Left colon (tissue), 2 donors: Measurements from ENCODE around the gene AGR2. TPM values are rescaled to one million over a fixed set of nuclear protein-coding genes. Genes with fewer than 3 reads are reported as not detected.
A peak's percentile ranks its signal among the peaks of the same experiment; 100 is the strongest.
"Not testable (repeated sequence)": the region's sequence is repeated elsewhere in the genome, so short reads cannot be mapped to it uniquely, and the experiment has no call there.

Experiments used
- ATAC-seq: fragments of 200-7000 bp; cut with Tn5 transposase; one replicate; pipeline ENCODE4 v1.9.1; 2020; ENCODE audit warnings: mild to moderate bottlenecking, moderate library complexity
- DNase-seq, 2 donors: peaks; one replicate each; pipeline ENCODE4 v3.0.0-alpha.2; 2020
- intact Hi-C, 2 donors: fragments of 100-400 bp; cut with DNase I in 1 of 2; cut with micrococcal nuclease in 1 of 2; formaldehyde crosslinking; loops; one replicate each; pipeline versions ENCODE4 v1.11.2 to v1.14.0; 2022; cut with DNase I, micrococcal nuclease
- long read RNA-seq: library from polyadenylated mRNA; unstranded; transcript quantifications from one replicate; pipeline ENCODE4 v2.0.0, GENCODE V29; 2021
- total RNA-seq, 2 donors: library from RNA; stranded (reverse); fragmentation: NEBNext Ultra II Directional; extraction: Animal tissue kit (Norgen Biotek cat#: 25700); gene quantifications; one replicate each; pipeline ENCODE4 v1.2.1, GENCODE V29; 2021
- donor health status: DM: no; HTN: no; CAD: no.
- donor health status: DM: yes; HTN: yes; CAD: no.

The AGR2 gene
- 1,000 to 10,000 TPM in 1 of 2 donors, 100 to 1,000 TPM in 1; 725 to 1,046 TPM for total RNA-seq
- long read RNA-seq, transcript AGR2-203 (8 exons, 1,778 nt) = major isoform, 359 of 454 reads
- long read RNA-seq, partial matches to known transcripts = 20 of 454 reads
- long read RNA-seq, other reads (novel, unspliced or antisense) = 75 of 454 reads

- ATAC-seq (peak; percentile 83), DNase-seq (peak; percentile 87 to 89)
- intact Hi-C loops = no loop called here
Observed at GRCh38 chr7:16804674-16805439, at the start of gene AGR2. Gene AGR2, minus strand, starts transcription at chr7:16804999. Its CDS starts 3,203 bp downstream, at chr7:16801796.

- DNase-seq, intact Hi-C loops, ATAC-seq: not testable (repeated sequence)
Observed at GRCh38 chr7:16853189-16853588, 48.4 kb upstream of the AGR2 start.

- DNase-seq = peak in 1 of 2 donors; percentile 44
- peak; percentile 45 for ATAC-seq
- intact Hi-C loops = no loop called here
Observed at GRCh38 chr7:16851829-16852228, 47.0 kb upstream of the AGR2 start.

GRCh38 chr7:16850614-16851466 lies 46.0 kb upstream of the AGR2 start:
- intact Hi-C loops = no loop called here
- peak in 1 of 2 donors; percentile 17 for DNase-seq
- ATAC-seq = no peak

GRCh38 chr7:16849296-16850148 lies 44.7 kb upstream of the AGR2 start:
- no peak for ATAC-seq
- DNase-seq = no peak
- intact Hi-C loops = no loop called here

- intact Hi-C loops = no loop called here
- ATAC-seq (peak; percentile 96), DNase-seq (peak; percentile 69 to 85)
Observed at GRCh38 chr7:16847381-16847860, 42.6 kb upstream of the AGR2 start.

GRCh38 chr7:16846601-16847165 lies 41.9 kb upstream of the AGR2 start:
- intact Hi-C loops = no loop called here
- no peak for ATAC-seq
- DNase-seq = no peak

GRCh38 chr7:16845746-16846145 lies 40.9 kb upstream of the AGR2 start:
- intact Hi-C loops = no loop called here
- DNase-seq (no peak), ATAC-seq (no peak)

- intact Hi-C loops = no loop called here
- DNase-seq (no peak), ATAC-seq (no peak)
Observed at GRCh38 chr7:16841681-16842080, 36.9 kb upstream of the AGR2 start.

GRCh38 chr7:16840094-16840493 lies 35.3 kb upstream of the AGR2 start:
- intact Hi-C loops = no loop called here
- ATAC-seq (no peak), DNase-seq (no peak)

- intact Hi-C loops = no loop called here
- DNase-seq (no peak), ATAC-seq (no peak)
Observed at GRCh38 chr7:16839646-16840045, 34.8 kb upstream of the AGR2 start.

GRCh38 chr7:16838891-16839290 lies 34.1 kb upstream of the AGR2 start:
- DNase-seq = no peak
- no peak for ATAC-seq
- intact Hi-C loops = no loop called here

GRCh38 chr7:16838386-16838785 lies 33.6 kb upstream of the AGR2 start:
- DNase-seq = no peak
- intact Hi-C loops = no loop called here
- ATAC-seq = no peak

GRCh38 chr7:16836481-16836880 lies 31.7 kb upstream of the AGR2 start:
- no peak for ATAC-seq
- DNase-seq = no peak
- intact Hi-C loops = no loop called here

GRCh38 chr7:16833373-16833772 lies 28.6 kb upstream of the AGR2 start:
- ATAC-seq = no peak
- DNase-seq = no peak
- intact Hi-C loops = no loop called here

- ATAC-seq (no peak), DNase-seq (no peak)
- intact Hi-C loops = no loop called here
Observed at GRCh38 chr7:16826060-16826459, 21.3 kb upstream of the AGR2 start.

- ATAC-seq (peak; percentile 85), DNase-seq (no peak)
- intact Hi-C loops = no loop called here
Observed at GRCh38 chr7:16822029-16822428, 17.2 kb upstream of the AGR2 start.

- DNase-seq (no peak), ATAC-seq (no peak)
- intact Hi-C loops = no loop called here
Observed at GRCh38 chr7:16818732-16819131, 13.9 kb upstream of the AGR2 start.
